ENCODE data around the gene TRMT61A. TPM values are rescaled to one million over a fixed set of nuclear protein-coding genes. Genes with fewer than 3 reads are reported as not detected.
A peak's percentile ranks its signal among the peaks of the same experiment; 100 is the strongest.

Gene TRMT61A
- total and polyA plus RNA-seq, 9 of the 15 experiments (the other 6 are each of a cell fraction or from before 2014, with no cell fraction given), result 0.10 to 24.8 (median 5.1) TPM

DNA sequence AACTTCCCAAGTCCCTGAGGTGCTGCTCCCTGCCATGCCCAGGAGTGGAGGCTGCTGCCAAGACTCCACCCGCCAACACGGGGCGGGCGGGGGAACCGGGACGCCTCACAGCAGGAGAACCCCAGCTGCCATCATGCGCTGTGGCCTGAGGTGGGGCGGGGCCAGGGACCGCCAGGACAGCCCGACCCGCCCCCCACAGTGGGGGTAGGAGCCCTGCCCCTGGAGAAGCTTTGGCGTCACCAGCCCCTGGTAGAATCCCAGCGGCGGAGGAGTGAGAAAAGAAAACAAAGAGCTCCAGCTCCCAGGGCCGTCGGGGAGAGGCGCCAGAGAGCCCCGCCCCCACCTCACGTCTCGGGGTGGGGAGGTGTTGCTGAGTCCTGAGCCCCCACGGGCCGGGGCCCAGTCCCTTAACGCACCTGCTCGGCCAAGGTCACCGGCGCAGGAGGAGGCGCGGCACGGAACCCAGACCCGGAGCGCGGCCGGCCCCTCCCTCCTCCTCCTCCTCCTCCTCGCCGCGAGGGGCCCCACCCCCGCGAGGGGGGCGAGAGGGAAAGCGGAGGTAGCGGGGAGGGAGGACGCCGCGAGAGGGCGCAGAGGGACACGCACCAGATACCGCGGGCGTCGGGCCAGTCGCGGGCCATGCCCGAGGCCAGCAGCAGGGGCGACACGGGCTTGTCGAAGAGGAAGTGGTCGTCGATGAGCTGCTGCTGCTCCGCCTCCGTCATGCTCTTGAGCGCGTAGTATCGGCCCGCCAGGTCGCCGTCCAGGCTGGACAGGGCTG is 8.1 kb upstream of the TRMT61A start (continued):
- no peak for TF ChIP-seq SFPQ (IDR thresholded peaks at IDR 0.05; ENCODE audit: low read depth, low read length)
- TF ChIP-seq GABPB1 (CRISPR knock-in tag; IDR thresholded peaks at IDR 0.05), result peak; percentile 73; the same call in 1 of the 2 replicates
- no peak; the same call in 1 of the 2 replicates for TF ChIP-seq HLTF (IDR thresholded peaks at IDR 0.05)
- TF ChIP-seq, protein P1, sequence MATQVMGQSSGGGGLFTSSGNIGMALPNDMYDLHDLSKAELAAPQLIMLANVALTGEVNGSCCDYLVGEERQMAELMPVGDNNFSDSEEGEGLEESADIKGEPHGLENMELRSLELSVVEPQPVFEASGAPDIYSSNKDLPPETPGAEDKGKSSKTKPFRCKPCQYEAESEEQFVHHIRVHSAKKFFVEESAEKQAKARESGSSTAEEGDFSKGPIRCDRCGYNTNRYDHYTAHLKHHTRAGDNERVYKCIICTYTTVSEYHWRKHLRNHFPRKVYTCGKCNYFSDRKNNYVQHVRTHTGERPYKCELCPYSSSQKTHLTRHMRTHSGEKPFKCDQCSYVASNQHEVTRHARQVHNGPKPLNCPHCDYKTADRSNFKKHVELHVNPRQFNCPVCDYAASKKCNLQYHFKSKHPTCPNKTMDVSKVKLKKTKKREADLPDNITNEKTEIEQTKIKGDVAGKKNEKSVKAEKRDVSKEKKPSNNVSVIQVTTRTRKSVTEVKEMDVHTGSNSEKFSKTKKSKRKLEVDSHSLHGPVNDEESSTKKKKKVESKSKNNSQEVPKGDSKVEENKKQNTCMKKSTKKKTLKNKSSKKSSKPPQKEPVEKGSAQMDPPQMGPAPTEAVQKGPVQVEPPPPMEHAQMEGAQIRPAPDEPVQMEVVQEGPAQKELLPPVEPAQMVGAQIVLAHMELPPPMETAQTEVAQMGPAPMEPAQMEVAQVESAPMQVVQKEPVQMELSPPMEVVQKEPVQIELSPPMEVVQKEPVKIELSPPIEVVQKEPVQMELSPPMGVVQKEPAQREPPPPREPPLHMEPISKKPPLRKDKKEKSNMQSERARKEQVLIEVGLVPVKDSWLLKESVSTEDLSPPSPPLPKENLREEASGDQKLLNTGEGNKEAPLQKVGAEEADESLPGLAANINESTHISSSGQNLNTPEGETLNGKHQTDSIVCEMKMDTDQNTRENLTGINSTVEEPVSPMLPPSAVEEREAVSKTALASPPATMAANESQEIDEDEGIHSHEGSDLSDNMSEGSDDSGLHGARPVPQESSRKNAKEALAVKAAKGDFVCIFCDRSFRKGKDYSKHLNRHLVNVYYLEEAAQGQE (IDR thresholded peaks at IDR 0.05; ENCODE audit: borderline replicate concordance), result peak; percentile 32; the same call in 1 of the 2 replicates
- TF ChIP-seq, protein P1 (CRISPR knock-in tag; IDR thresholded peaks at IDR 0.05; ENCODE audit: low read depth), result no peak
- 0 out of 2 replicates have a peak, but pooled peaks have one; percentile 35 for TF ChIP-seq KDM2B (CRISPR knock-in tag; IDR thresholded peaks at IDR 0.05)
- TF ChIP-seq NFRKB (IDR thresholded peaks at IDR 0.05; ENCODE audit: low read depth), result no peak
- no peak for TF ChIP-seq E4F1 (CRISPR knock-in tag; IDR thresholded peaks at IDR 0.05; ENCODE audit: borderline replicate concordance)
- TF ChIP-seq ZNF282 (CRISPR knock-in tag; IDR thresholded peaks at IDR 0.05), result no peak
- TF ChIP-seq, protein P2, sequence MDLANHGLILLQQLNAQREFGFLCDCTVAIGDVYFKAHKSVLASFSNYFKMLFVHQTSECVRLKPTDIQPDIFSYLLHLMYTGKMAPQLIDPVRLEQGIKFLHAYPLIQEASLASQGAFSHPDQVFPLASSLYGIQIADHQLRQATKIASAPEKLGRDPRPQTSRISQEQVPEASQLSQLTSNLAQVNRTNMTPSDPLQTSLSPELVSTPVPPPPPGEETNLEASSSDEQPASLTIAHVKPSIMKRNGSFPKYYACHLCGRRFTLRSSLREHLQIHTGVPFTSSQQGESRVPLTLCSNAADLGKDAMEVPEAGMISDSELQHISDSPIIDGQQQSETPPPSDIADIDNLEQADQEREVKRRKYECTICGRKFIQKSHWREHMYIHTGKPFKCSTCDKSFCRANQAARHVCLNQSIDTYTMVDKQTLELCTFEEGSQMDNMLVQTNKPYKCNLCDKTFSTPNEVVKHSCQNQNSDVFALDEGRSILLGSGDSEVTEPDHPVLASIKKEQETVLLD (IDR thresholded peaks at IDR 0.05), result 0 out of 2 replicates have a peak, but pooled peaks have one; percentile 46
- TF ChIP-seq SOX6 (IDR thresholded peaks at IDR 0.05), result peak; percentile 45; the same call in 1 of the 2 replicates
- TF ChIP-seq, protein P3, sequence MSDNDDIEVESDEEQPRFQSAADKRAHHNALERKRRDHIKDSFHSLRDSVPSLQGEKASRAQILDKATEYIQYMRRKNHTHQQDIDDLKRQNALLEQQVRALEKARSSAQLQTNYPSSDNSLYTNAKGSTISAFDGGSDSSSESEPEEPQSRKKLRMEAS (CRISPR knock-in tag; IDR thresholded peaks at IDR 0.05), result peak; percentile 70; the same call in 1 of the 2 replicates
- TF ChIP-seq TEAD2 (tag; IDR thresholded peaks at IDR 0.05), result no peak

All from K562 (cell line).